GM12878 (cell line): ENCODE data around the gene CD58. TPM values are rescaled to one million over a fixed set of nuclear protein-coding genes. Genes with fewer than 3 reads are reported as not detected.

Source experiments
- BCL11A ChIP-seq: IDR thresholded peaks from 2 replicates; pipeline ENCODE4 v1.6.1; 2011; ENCODE audit warnings: low read depth, low read length
- CBX5 ChIP-seq: sonication (generic); IDR thresholded peaks from 2 replicates; pipeline ENCODE4 v1.6.1; 2016; ENCODE audit warnings: low read depth, moderate library complexity, mild to moderate bottlenecking, inconsistent platforms
- CTCF ChIP-seq, 3 experiments: IDR thresholded peaks in 2 of 3; conservative IDR thresholded peaks in 1 of 3; 2 replicates each; pipeline ENCODE4 v1.5.1; 2011; ENCODE audit warnings: low read depth in 3 of 3, low read length in 3 of 3, mild to moderate bottlenecking in 3 of 3, control low read depth in 2 of 3, moderate library complexity in 2 of 3, inconsistent platforms in 1 of 3, mixed read lengths in 1 of 3; ENCODE audit not compliant: control insufficient read depth in 2 of 3, insufficient read depth in 1 of 3; ENCODE audit errors: extremely low read depth in 1 of 3
- CUX1 ChIP-seq: IDR thresholded peaks from 2 replicates; pipeline ENCODE4 v1.6.1; 2012; ENCODE audit warnings: improper control_type of control experiment, low read depth, low read length; ENCODE audit not compliant: insufficient replicate concordance
- DPF2 ChIP-seq: fragments of 450-650 bp; IDR thresholded peaks from 2 replicates; pipeline ENCODE4 v1.6.1; 2017; ENCODE audit warnings: mild to moderate bottlenecking
- HCFC1 ChIP-seq: fragments of 150-350 bp; IDR thresholded peaks from 2 replicates; pipeline ENCODE4 v1.6.1; 2014; ENCODE audit warnings: low read length
- HDGF ChIP-seq: fragments of 450-650 bp; IDR thresholded peaks from 2 replicates; pipeline ENCODE4 v1.6.1; 2016; ENCODE audit warnings: antibody characterized with exemption
- IKZF1 ChIP-seq: fragments of 450-650 bp; conservative IDR thresholded peaks from 2 replicates; pipeline ENCODE4 v1.6.1; 2017; ENCODE audit warnings: antibody characterized with exemption, mild to moderate bottlenecking
- IRF5 ChIP-seq: fragments of 450-650 bp; IDR thresholded peaks from 2 replicates; pipeline ENCODE4 v1.6.1; 2017; ENCODE audit warnings: borderline replicate concordance
- MAX ChIP-seq: IDR thresholded peaks from 2 replicates; pipeline ENCODE4 v1.6.1; 2012; ENCODE audit warnings: low read depth, low read length, improper control_type of control experiment
- MEF2A ChIP-seq: IDR thresholded peaks from 2 replicates; pipeline ENCODE4 v1.6.1; 2011; ENCODE audit warnings: low read depth, mild to moderate bottlenecking, low read length, moderate library complexity; ENCODE audit not compliant: insufficient read depth
- NRF1 ChIP-seq: conservative IDR thresholded peaks from 2 replicates; pipeline ENCODE4 v1.6.1; 2011; ENCODE audit warnings: mild to moderate bottlenecking, low read depth, low read length, improper control_type of control experiment
- PRDM15 ChIP-seq: fragments of 450-650 bp; formaldehyde crosslinking; IDR thresholded peaks from 2 replicates; pipeline ENCODE4 v1.4.0; 2020; ENCODE audit warnings: mild to moderate bottlenecking, moderate library complexity
- RAD51 ChIP-seq: fragments of 450-650 bp; IDR thresholded peaks from 2 replicates; pipeline ENCODE4 v1.6.1; 2016; ENCODE audit warnings: moderate library complexity, mild to moderate bottlenecking, inconsistent platforms
- SPI1 ChIP-seq: IDR thresholded peaks from 2 replicates; pipeline ENCODE4 v1.6.1; 2011; ENCODE audit warnings: low read depth, mild to moderate bottlenecking, low read length, moderate library complexity, borderline replicate concordance; ENCODE audit not compliant: insufficient read depth
- ZNF217 ChIP-seq: fragments of 450-650 bp; IDR thresholded peaks from 2 replicates; pipeline ENCODE4 v1.6.1; 2017; ENCODE audit warnings: antibody characterized with exemption, mild to moderate bottlenecking
- ZNF24 ChIP-seq: fragments of 450-650 bp; IDR thresholded peaks from 2 replicates; pipeline ENCODE4 v1.6.1; 2017; ENCODE audit warnings: antibody characterized with exemption, mild to moderate bottlenecking
- ZNF384 ChIP-seq: IDR thresholded peaks from 2 replicates; pipeline ENCODE4 v1.6.1; 2012; ENCODE audit warnings: low read depth, mild to moderate bottlenecking, low read length, improper control_type of control experiment, borderline replicate concordance
- polyA plus RNA-seq, 11 experiments: library from polyadenylated mRNA; depleted of rRNA in 4 of 11; unstranded in 6 of 11; stranded (reverse) in 5 of 11; fragments of >200 nt; fragmentation: Nextera tagmentation in 4 of 11; fragmentation: Illumina TruSeq in 1 of 11; extraction: Ambion mirVana in 4 of 11; extraction: Trizol in 1 of 11; gene quantifications; 1 replicate in 1 of 11; 2 replicates in 10 of 11; pipeline versions ENCODE4 v1.2.1 to v1.2.3, GENCODE V29; 2011 to 2016; ENCODE audit warnings: inconsistent platforms in 2 of 11, missing spikeins in 2 of 11, low read depth in 1 of 11
- total RNA-seq, 4 experiments: library from RNA; depleted of rRNA in 3 of 4; stranded (reverse); fragments of >200 nt in 3 of 4; fragmentation: Illumina TruSeq in 1 of 4; extraction: Trizol in 1 of 4; gene quantifications; 2 replicates each; pipeline versions ENCODE4 v1.2.1 to v1.2.3, GENCODE V29; 2013 to 2021

The CD58 gene
- total and polyA plus RNA-seq, 10 of the 15 experiments (the other 5 are each of a cell fraction or from before 2014, with no cell fraction given), result 70.4 to 252 (median 129) TPM

GRCh38 chr1:116559304-116559761 lies 11.5 kb downstream of the CD58 start (continued):
- TF ChIP-seq CUX1 (no peak), HDGF (0 out of 2 replicates have a peak, but pooled peaks have one; percentile 60), CTCF (IDR thresholded peaks at IDR 0.05 in 2 of 3, conservative IDR thresholded peaks at IDR 0.05 in 1 of 3; ENCODE audit: control insufficient read depth in 2 of 3, extremely low read depth in 1 of 3, insufficient read depth in 1 of 3, low read depth in 3 of 3, low read length in 3 of 3) (no peak), CBX5 (0 out of 2 replicates have a peak, but pooled peaks have one; percentile 48), ZNF24 (peak; percentile 67; the same call in 1 of the 2 replicates), NRF1 (no peak), DPF2 (peak; percentile 87), BCL11A (peak; percentile 83), ZNF384 (no peak), HCFC1 (no peak), RAD51 (peak; percentile 60; the same call in 1 of the 2 replicates), SPI1 (peak; percentile 74), MAX (peak; percentile 52; the same call in 1 of the 2 replicates), IKZF1 (peak; percentile 97), ZNF217 (no peak), IRF5 (no peak), MEF2A (no peak), PRDM15 (no peak)
